Heart left ventricle (tissue), 16 donors: ENCODE data around the gene EGR2. TPM values are rescaled to one million over a fixed set of nuclear protein-coding genes. Genes with fewer than 3 reads are reported as not detected.

Experiments used
- ATAC-seq, 4 donors: fragments of 200-7000 bp; cut with Tn5 transposase; one replicate each; pipeline ENCODE4 v1.9.1; 2020 to 2022; ENCODE audit warnings: moderate library complexity in 4 of 4, mild to moderate bottlenecking in 3 of 4, moderate number of reproducible peaks in 1 of 4
- DNase-seq, 5 donors: peaks; one replicate each; pipeline ENCODE4 v3.0.0-alpha.2; 2020
- H3K27ac ChIP-seq, 12 donors: fragments of 200-600 bp; sonication (generic) in 4 of 12; one replicate each; pipeline versions ENCODE4 v1.5.0 to v1.8.0; 2016 to 2022; ENCODE audit warnings: mild to moderate bottlenecking in 2 of 12
- H3K27me3 ChIP-seq, 9 donors: fragments of 200-600 bp; sonication (generic) in 2 of 9; one replicate each; pipeline versions ENCODE4 v1.5.1 to v1.8.0; 2016 to 2022; ENCODE audit warnings: mild to moderate bottlenecking in 3 of 9
- H3K36me3 ChIP-seq, 9 donors: fragments of 200-600 bp; sonication (generic) in 2 of 9; one replicate each; pipeline versions ENCODE4 v1.5.0 to v1.8.0; 2018 to 2022; ENCODE audit warnings: mild to moderate bottlenecking in 2 of 9
- H3K4me1 ChIP-seq, 12 donors: fragments of 200-600 bp; sonication (generic) in 4 of 12; one replicate each; pipeline versions ENCODE4 v1.5.0 to v1.8.0; 2016 to 2022; ENCODE audit warnings: mild to moderate bottlenecking in 3 of 12
- H3K4me3 ChIP-seq, 12 donors: fragments of 200-600 bp; sonication (generic) in 4 of 12; one replicate each; pipeline versions ENCODE4 v1.5.0 to v1.8.0; 2017 to 2022; ENCODE audit warnings: mild to moderate bottlenecking in 9 of 12, moderate library complexity in 4 of 12
- H3K9me3 ChIP-seq, 12 donors: fragments of 200-600 bp; sonication (generic) in 4 of 12; one replicate each; pipeline versions ENCODE4 v1.5.0 to v1.8.0; 2016 to 2022; ENCODE audit warnings: mild to moderate bottlenecking in 1 of 12
- POLR2A ChIP-seq, 2 donors: fragments of 450-650 bp; IDR thresholded peaks; one replicate each; pipeline ENCODE4 v1.6.1; 2017; ENCODE audit warnings: antibody characterized with exemption in 2 of 2, mild to moderate bottlenecking in 2 of 2, moderate library complexity in 2 of 2
- whole genome bisulfite sequencing, 4 donors: extraction: QIAGEN DNeasy Blood & Tissue Kit in 2 of 4; methylation state at CpG; one replicate each; pipeline versions ENCODE4 v1.1.5 to v1.1.7; 2013 to 2018; 5-methylcytosine and 5-hydroxymethylcytosine counted together
- intact Hi-C, 10 donors: fragments of 100-400 bp; cut with DNase I; formaldehyde crosslinking; loops; one replicate each; pipeline versions ENCODE4 v1.11.1 to v1.14.2; 2022
- polyA plus RNA-seq, 2 donors: library from polyadenylated mRNA; stranded (reverse); fragments of 200-250 nt; gene quantifications; one replicate each; pipeline ENCODE4 v1.2.3, GENCODE V29; 2013
- total RNA-seq, 9 donors: library from RNA; depleted of rRNA in 2 of 9; stranded (reverse); fragments of >200 nt in 2 of 9; fragmentation: NEBNext Ultra II Directional in 3 of 9; extraction: Animal tissue kit (Norgen Biotek cat#: 25700) in 3 of 9; gene quantifications; one replicate each; pipeline versions ENCODE4 v1.1.0 to v1.2.4, GENCODE V29; 2016 to 2023
- TF ChIP-seq, protein P1 (sequence below), 12 donors: fragments of 200-600 bp; sonication (generic) in 4 of 12; IDR thresholded peaks; one replicate each; pipeline versions ENCODE4 v1.5.0 to v1.8.0; 2018 to 2022; ENCODE audit warnings: antibody characterized with exemption in 12 of 12, mild to moderate bottlenecking in 5 of 12
- donor health status: ischemic (EF 13 %, LVEDD 7.1; RV severe dilation, severe dysfunction).
- donor health status: healthy with polysubstance abuse.
- donor health status: DM: no; HTN: yes; CAD: no.
- donor health status: DM: no; HTN: no; CAD: no.
- donor health status: ischemic (EF 25% LVEDD 6.9; RV normal size, moderate dysfunction).
- donor health status: ischemic (EF 25% LVEDD 5.7; RV mildly dilated, moderate dysfunction).
- donor health status: healthy.
- donor health status: DM: yes; HTN: yes; CAD: no.
- donor health status: ischemic (EF 35%, LVEDD 5.7; RV mildly dilated, moderate dysfunction).
- donor health status: nonischemic (EF 11% LVEDD 7.7; RV severe dilation, severe dysfunction).
- donor health status: DM: yes; HTN: yes; CAD: no.
- donor health status: PGD.
- donor health status: ischemic (EF 29% LVEDD 5.4; RV normal size, mild dysfunction).
- donor health status: nonischemic (EF 23%, LVEDD 6.1; RV moderate dilation, normal function).

Gene EGR2
- total and polyA plus RNA-seq, 11 donors = 0.37 to 8.5 (median 1.8) TPM

DNA sequence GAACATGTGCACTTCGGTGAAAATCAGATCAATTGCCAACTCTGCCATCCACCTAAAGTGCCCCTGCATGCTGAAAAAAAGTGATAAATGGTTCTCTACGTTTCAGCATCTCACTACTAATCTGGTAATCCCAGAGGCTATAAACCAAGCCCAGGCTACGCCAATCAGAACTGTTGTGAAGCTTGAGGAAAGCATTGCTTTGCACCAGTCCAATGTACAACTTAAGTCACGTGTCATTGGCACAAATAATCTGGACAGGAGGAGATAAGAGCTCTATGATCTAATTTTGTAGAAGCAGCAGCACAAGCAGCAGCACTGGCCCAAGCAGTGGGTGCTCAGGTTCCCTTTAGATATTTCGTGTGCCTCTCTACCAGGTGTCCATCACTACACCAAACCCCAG is 4.4 kb upstream of the EGR2 start:
- H3K9me3 ChIP-seq = no peaks in the 10 kb centered on the region
- TF ChIP-seq, protein P1, sequence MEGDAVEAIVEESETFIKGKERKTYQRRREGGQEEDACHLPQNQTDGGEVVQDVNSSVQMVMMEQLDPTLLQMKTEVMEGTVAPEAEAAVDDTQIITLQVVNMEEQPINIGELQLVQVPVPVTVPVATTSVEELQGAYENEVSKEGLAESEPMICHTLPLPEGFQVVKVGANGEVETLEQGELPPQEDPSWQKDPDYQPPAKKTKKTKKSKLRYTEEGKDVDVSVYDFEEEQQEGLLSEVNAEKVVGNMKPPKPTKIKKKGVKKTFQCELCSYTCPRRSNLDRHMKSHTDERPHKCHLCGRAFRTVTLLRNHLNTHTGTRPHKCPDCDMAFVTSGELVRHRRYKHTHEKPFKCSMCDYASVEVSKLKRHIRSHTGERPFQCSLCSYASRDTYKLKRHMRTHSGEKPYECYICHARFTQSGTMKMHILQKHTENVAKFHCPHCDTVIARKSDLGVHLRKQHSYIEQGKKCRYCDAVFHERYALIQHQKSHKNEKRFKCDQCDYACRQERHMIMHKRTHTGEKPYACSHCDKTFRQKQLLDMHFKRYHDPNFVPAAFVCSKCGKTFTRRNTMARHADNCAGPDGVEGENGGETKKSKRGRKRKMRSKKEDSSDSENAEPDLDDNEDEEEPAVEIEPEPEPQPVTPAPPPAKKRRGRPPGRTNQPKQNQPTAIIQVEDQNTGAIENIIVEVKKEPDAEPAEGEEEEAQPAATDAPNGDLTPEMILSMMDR (IDR thresholded peaks at IDR 0.05) = no peak
- no peak for TF ChIP-seq POLR2A (IDR thresholded peaks at IDR 0.05)
- intact Hi-C loops = loop anchor here in 3 of 10 donors (5.0 to 10.0 kb wide), 4 partner anchors 223 to 264 kb away; no protein-coding TSS in a partner anchor
- H3K27ac ChIP-seq = no peak overlapping the region
- no peaks in the 10 kb centered on the region for H3K36me3 ChIP-seq
- ATAC-seq (no peak), DNase-seq (no peak)
- peaks cover 0 to 36% (median 22%) of the 10 kb centered on the region in 12 donors for H3K4me1 ChIP-seq
- H3K4me3 ChIP-seq = no peak overlapping the region
- 64 to 82% (median 68%) methylated on average over 5 of the region's 5 CpGs for WGBS, 4 donors
- peaks cover 0 to 33% (median 11%) of the 10 kb centered on the region in 9 donors for H3K27me3 ChIP-seq

DNA sequence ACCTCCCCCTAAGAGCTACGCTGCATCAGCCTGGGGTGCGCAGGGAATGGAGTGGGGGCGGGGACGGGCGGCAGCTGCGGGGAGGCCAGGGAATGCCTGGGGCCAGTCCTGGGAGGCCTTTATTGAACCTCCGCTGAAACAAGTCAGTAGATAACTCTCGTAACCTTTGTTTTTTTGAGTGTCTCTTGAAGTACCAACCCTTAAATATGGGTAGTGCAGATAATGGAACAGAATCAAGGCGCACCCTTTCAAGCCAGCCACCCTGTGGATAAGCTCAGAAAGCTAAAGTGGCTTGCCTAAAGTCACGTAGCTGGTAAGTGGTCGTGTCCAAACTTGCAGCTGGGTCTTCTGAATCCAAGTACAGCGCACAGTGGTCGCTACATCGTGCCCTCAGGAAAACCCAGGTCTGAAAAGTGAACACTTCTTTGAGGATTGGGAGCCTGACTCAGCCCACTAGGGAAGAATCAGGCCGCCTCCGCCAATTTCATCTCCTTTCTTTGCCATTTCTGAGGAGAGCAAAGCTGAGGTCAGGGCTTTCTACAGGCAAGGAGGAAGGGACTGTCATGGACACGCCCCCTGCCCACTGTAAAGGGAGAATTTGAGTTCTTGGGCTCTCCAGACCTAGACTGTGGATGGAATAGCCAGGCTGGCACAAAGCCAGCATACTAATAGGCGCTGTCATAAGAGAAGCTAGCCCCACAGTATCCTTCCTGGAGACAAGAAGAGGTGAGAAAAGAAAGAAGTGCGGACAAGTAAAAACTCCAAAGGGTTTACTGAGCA is 3.2 kb upstream of the EGR2 start:
- WGBS, 4 donors = 35 to 38% (median 36%) methylated on average over 19 of the region's 19 CpGs

DNA sequence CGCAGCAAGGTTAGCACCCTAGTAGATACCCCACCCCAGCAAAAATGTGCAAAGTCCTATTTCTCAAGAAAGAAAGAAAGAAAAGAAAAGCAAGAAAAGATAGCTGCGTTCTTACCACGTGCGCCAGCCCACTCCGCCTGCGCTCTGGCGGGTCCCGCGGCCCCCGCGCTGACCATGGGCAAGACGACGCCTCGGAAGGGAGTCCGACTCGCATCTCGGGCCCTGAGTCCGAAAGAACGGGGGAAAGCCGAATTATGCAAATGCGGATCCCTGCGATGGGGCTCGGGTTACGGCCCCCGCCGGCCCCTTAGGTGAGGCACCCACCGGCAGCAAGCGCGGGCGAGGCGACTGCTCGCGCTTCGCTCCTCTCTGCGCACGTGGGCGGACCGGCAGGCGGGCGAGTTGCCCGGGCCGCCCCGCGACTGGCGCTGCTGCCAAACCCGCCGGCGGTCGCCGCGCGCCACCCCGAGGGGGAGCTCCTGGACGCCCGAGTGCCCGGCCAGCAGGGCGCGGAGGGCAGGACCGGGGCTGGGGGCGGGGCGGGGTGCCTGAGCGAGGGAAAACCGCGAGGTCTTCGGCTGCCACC is 2.4 kb upstream of the EGR2 start:
- DNase-seq = peak; percentile 38 to 77 (median 48)
- peaks cover 0 to 48% (median 28%) of the 10 kb centered on the region in 12 donors for H3K4me1 ChIP-seq
- intact Hi-C loops = loop anchor here (1.0 to 10.0 kb wide), 14 partner anchors 124 to 381 kb away; partner anchors contain the start of gene NRBF2 (in 5 of the 10)
- no peak for ATAC-seq
- H3K9me3 ChIP-seq = no peaks in the 10 kb centered on the region
- TF ChIP-seq POLR2A (IDR thresholded peaks at IDR 0.05) = no peak
- TF ChIP-seq, protein P1 (IDR thresholded peaks at IDR 0.05) = peak in 4 of 12 donors; percentile 29 to 44 (median 34)
- H3K4me3 ChIP-seq = peak overlapping the region in 11 of 12 donors; percentile 37 to 91 (median 78)
- H3K36me3 ChIP-seq = peaks cover 0 to 1% (median 0%) of the 10 kb centered on the region in 9 donors
- H3K27ac ChIP-seq = peak overlapping the region in 6 of 12 donors; percentile 82 to 92 (median 87)
- 2 to 6% (median 3%) methylated on average over 42 to 65 of the region's 65 CpGs for WGBS, 4 donors
- H3K27me3 ChIP-seq = peaks cover 0 to 47% (median 17%) of the 10 kb centered on the region in 9 donors

More for the DNA sequence above, 3.2 kb upstream of the EGR2 start:
- DNase-seq = no peak
- no peaks in the 10 kb centered on the region for H3K9me3 ChIP-seq
- peak overlapping the region in 8 of 12 donors; percentile 5 to 88 (median 78) for H3K4me3 ChIP-seq
- H3K27me3 ChIP-seq = peaks cover 0 to 45% (median 17%) of the 10 kb centered on the region in 9 donors
- TF ChIP-seq, protein P1 (IDR thresholded peaks at IDR 0.05) = no peak
- TF ChIP-seq POLR2A (IDR thresholded peaks at IDR 0.05) = no peak
- H3K27ac ChIP-seq = no peak overlapping the region
- ATAC-seq = no peak
- intact Hi-C loops = loop anchor here (2.0 to 10.0 kb wide), 12 partner anchors 125 to 382 kb away; partner anchors contain the start of gene NRBF2 (in 5 of the 10)
- H3K4me1 ChIP-seq = peaks cover 0 to 48% (median 28%) of the 10 kb centered on the region in 12 donors
- H3K36me3 ChIP-seq = no peaks in the 10 kb centered on the region
